GM12875 (cell line): Measurements from ENCODE around the gene PLEKHM3.

Source experiments
- H3K4me3 ChIP-seq: one replicate; pipeline ENCODE4 v1.5.1; 2011; ENCODE audit warnings: low read depth, low read length, control low read depth
- CTCF ChIP-seq: IDR thresholded peaks from 2 replicates; pipeline ENCODE4 v1.5.1; 2011; ENCODE audit warnings: low read depth, mild to moderate bottlenecking, control low read depth, inconsistent platforms, low read length, moderate library complexity, borderline replicate concordance; ENCODE audit not compliant: insufficient read depth

Gene PLEKHM3

GRCh38 chr2:208025037-208025813 lies at the start of gene PLEKHM3:
PLEKHM3 (minus strand) TSS chr2:208025527; CDS start chr2:208001639, 23,888 bp downstream.
- no peak for TF ChIP-seq CTCF
- peak within 1 kb of the TSS; percentile 80 for H3K4me3 ChIP-seq

- TF ChIP-seq CTCF, result no peak
These were observed 49.5 kb upstream of the PLEKHM3 start for GRCh38 chr2:208074610-208075356.

GRCh38 chr2:208072250-208072892 lies 47.0 kb upstream of the PLEKHM3 start:
- TF ChIP-seq CTCF, result peak; percentile 74; the same call in 1 of the 2 replicates
- H3K4me3 ChIP-seq, result no peak overlapping the region

More at GRCh38 chr2:208074610-208075356, 49.5 kb upstream of the PLEKHM3 start:
- H3K4me3 ChIP-seq, result no peak overlapping the region

GRCh38 chr2:208069186-208069585 lies 43.9 kb upstream of the PLEKHM3 start:
- no peak overlapping the region for H3K4me3 ChIP-seq
- TF ChIP-seq CTCF, result no peak

GRCh38 chr2:208066016-208066415 lies 40.7 kb upstream of the PLEKHM3 start:
- TF ChIP-seq CTCF, result no peak
- no peak overlapping the region for H3K4me3 ChIP-seq

- TF ChIP-seq CTCF, result no peak
- H3K4me3 ChIP-seq, result no peak overlapping the region
These were observed 40.1 kb upstream of the PLEKHM3 start for GRCh38 chr2:208065476-208065875.
